VCaP (cell line): ENCODE data around the gene CDH13.

ENCODE experiments used
- H3K27ac ChIP-seq: fragments of 450-650 bp; 2 replicates; pipeline ENCODE4 v1.5.1; 2017
- TF ChIP-seq, protein P1 (sequence below): fragments of 450-650 bp; conservative IDR thresholded peaks from 2 replicates; pipeline ENCODE4 v1.5.1; 2017; ENCODE audit warnings: mild to moderate bottlenecking, moderate library complexity

The CDH13 gene

DNA sequence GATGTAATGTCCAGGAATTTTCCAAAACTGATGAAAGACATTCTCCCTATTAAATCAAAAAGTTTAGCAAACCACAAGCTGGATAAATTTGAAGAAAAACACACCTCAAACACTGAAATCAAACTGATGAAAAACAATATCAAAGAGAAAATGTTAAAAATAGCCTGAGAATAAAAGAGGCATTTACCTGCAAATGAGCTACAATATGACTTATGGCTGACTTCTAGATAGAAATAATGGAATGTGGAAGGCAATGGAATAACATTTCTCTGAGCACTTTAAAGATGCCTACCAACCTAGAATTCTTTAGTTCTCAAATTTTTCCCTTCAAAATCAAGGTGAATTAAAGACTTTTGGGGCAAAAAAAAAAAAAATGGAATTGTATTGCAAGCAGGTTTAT, 1128.6 kb downstream of the CDH13 start:
- no peak overlapping the region for H3K27ac ChIP-seq
- TF ChIP-seq, protein P1, sequence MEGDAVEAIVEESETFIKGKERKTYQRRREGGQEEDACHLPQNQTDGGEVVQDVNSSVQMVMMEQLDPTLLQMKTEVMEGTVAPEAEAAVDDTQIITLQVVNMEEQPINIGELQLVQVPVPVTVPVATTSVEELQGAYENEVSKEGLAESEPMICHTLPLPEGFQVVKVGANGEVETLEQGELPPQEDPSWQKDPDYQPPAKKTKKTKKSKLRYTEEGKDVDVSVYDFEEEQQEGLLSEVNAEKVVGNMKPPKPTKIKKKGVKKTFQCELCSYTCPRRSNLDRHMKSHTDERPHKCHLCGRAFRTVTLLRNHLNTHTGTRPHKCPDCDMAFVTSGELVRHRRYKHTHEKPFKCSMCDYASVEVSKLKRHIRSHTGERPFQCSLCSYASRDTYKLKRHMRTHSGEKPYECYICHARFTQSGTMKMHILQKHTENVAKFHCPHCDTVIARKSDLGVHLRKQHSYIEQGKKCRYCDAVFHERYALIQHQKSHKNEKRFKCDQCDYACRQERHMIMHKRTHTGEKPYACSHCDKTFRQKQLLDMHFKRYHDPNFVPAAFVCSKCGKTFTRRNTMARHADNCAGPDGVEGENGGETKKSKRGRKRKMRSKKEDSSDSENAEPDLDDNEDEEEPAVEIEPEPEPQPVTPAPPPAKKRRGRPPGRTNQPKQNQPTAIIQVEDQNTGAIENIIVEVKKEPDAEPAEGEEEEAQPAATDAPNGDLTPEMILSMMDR: no peak

DNA sequence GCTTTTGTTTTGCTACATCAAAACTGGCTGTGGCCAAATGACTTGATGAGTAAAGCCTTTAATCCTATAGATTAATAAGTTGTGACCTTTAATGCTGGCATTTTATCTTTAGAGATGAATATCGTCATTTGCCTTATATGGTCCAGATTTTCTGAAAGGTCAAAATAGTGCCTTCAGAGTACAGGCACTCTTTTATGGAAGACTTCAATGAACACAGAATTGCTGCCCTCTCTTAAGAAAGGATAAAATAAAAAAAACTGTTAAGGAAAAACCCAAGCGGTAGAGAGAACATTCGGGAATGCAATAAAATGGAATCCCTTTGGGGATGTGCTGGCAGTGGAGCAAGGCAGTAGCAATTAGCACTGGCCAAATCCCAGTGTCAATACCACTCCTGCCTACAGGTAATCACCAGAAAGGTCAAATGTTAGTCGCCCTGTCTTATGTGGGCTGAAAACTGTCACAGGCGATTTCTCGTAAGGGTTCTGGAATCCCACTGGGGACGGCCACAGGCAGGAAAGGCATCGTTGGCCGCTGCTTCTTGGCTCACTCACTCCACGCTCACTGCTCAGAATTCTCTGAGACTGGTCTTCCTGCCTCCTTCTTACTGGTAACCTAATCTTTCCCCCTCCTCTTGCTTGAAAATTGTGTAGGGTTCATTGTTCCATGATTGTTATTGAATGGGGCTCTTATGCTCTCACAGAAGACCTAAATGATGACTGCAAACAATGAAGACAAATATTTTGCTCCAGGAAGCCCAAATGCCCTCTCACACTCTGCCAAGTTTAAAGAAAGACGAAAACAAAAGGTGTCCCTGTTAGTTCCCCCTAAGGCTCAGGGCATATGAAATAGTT, 1135.6 kb downstream of the CDH13 start:
- TF ChIP-seq, protein P1: no peak
- H3K27ac ChIP-seq: no peak overlapping the region

DNA sequence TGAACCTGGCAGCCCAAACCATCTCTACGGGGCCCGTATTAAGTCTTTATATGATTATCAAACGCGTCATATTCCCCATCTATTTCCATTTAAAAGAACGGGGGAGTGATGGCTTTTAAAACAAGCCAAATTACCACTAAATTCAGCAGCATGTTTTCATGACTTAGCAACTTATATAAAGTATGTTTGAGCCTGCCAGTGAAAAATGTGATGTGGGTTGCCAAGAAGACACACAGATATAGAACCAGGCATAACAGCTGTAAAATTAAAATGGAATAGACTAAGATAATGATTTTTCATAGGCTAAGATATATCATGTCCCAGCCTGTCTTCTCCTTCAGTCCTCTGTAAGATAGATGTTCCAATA, 1136.2 kb downstream of the CDH13 start:
- TF ChIP-seq, protein P1: no peak
- no peak overlapping the region for H3K27ac ChIP-seq

DNA sequence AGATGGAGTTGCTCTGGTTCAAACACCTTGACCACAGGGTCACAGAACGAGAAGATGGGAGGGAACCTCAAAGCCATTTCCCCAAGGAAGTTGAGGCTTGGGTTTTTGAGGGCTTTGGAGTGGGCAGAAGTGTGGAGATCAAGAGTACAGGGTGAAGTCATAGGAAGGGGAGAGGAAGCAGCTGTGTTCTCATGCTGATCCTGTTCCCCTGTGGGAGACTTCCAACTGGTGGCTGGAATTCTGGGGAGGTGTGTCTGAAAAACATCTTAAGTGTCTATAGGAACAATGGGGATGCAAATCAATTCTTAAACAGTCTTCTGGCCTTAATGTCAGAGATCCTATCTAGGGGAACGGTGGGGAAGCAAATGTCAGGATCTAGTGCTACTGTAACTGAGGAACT, 1142.2 kb downstream of the CDH13 start:
- TF ChIP-seq, protein P1: no peak
- H3K27ac ChIP-seq: no peak overlapping the region

DNA sequence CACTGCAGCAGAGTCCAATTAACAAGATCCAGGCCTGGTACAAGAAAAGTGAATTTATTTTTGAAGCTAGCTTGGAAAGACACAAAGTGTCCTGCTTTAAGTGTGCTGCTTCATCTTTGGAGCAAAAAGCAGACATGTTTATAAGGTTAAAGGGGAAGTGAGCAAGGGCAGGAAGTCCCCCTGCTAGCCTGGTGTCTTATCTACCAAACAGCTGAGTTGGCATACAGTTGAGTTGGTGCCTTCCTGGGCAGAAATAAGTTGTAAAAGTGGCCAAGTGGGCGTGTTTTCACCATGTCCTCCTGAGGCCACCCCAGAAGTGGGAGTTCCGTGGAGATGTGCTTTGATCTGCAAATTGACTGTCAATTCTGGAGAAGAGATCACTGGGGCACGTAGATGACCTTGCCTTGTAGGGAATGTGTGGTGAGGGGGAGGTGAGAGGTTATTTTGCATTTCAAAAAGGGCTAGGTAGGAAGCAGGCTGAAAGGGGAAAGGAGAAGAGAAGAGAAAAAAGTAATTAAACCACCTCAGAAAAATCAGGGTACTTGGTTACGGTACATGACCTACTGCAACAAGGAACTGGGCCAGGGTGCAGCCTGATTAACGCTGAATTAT, 1142.7 kb downstream of the CDH13 start:
- no peak overlapping the region for H3K27ac ChIP-seq
- TF ChIP-seq, protein P1: no peak

DNA sequence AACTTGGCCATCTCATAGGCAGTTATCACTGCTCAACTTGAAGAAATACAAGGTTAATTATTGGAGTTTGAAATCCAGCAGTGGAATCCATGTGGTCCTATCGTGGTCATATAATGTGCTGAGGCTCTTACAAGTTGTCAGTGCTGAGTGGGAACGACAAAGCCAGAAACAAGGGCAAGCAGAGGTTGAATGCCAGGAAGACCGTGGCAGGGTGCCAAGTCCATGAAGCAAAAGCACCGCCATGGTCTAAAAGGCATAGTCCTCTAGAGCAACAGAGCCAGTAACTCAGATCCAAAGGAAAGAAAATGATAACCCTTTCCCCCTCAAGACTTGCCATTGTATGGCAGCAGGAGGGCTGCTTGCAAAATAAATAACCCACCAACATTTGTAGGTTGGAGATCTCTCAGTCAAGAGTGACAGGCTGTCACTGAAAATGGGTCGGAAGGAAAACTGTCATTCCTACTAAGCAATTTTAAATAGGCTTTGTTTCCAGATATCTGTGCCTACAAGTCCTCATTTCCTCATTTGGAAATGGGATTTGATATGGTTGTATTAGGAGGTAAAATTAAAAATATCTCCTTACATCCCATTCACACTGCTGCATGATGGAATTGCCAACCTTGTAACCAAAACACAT, 1144.7 kb downstream of the CDH13 start:
- TF ChIP-seq, protein P1: no peak
- no peak overlapping the region for H3K27ac ChIP-seq

DNA sequence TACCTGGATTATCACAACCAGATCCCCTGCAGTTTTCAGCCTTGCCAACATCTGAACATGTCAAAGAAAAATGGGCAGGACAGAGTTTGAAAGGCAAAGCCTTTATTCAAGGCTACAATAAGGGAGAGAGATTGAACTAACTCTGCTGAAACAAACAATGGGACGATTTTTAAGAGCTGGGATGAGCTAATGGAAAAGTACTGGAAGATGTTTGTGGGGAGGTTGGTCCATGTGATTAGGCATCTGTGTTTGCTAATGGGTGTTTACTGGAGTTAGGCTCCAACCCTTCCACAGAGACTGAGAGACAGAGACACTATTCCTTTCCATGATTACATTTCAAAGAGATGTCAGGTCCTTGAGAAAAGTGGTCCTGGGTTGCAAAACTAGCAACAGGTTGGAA, 1146.0 kb downstream of the CDH13 start:
- no peak overlapping the region for H3K27ac ChIP-seq
- TF ChIP-seq, protein P1: no peak
